Activated naive CD8-positive, alpha-beta T cell treated with anti-CD3 and anti-CD28 coated beads, Interleukin-2, amount 50 U/mL, for 24 hours (primary cell): ENCODE measurements around the gene GALNT2.

Source experiments
- ATAC-seq: fragments of 150-1000 bp; cut with Tn5 transposase; one replicate; pipeline ENCODE4 v1.10.0; 2021
- DNase-seq: peaks from one replicate; pipeline ENCODE4 v3.0.0; 2021
- H3K27ac Mint-ChIP-seq: one replicate; pipeline ENCODE4 v1.8.0; 2021; ENCODE audit warnings: mild to moderate bottlenecking, mixed read lengths
- H3K27me3 Mint-ChIP-seq: one replicate; pipeline ENCODE4 v1.8.0; 2021; ENCODE audit warnings: mixed read lengths
- H3K36me3 Mint-ChIP-seq: one replicate; pipeline ENCODE4 v1.8.0; 2021; ENCODE audit warnings: low read depth, mixed read lengths
- H3K4me1 Mint-ChIP-seq: one replicate; pipeline ENCODE4 v1.8.0; 2021; ENCODE audit warnings: mixed read lengths
- H3K4me3 Mint-ChIP-seq: one replicate; pipeline ENCODE4 v1.8.0; 2021; ENCODE audit warnings: mild to moderate bottlenecking, moderate library complexity, mixed read lengths
- H3K9me3 Mint-ChIP-seq: one replicate; pipeline ENCODE4 v1.8.0; 2021; ENCODE audit warnings: mixed read lengths

GALNT2 gene

GRCh38 chr1:230174471-230175162, 107.6 kb downstream of the GALNT2 start:
- Mint-ChIP-seq H3K27ac (peak overlapping the region; percentile 20), H3K4me1 (peaks cover 48% of the 10 kb centered on the region), H3K9me3 (no peaks in the 10 kb centered on the region), H3K36me3 (peaks cover 17% of the 10 kb centered on the region), H3K4me3 (no peak overlapping the region), H3K27me3 (no peaks in the 10 kb centered on the region)
- ATAC-seq (no peak), DNase-seq (no peak)

GRCh38 chr1:230175163-230175747, 108.2 kb downstream of the GALNT2 start:
- H3K36me3 Mint-ChIP-seq = peaks cover 22% of the 10 kb centered on the region
- DNase-seq (no peak), ATAC-seq (no peak)
- H3K27ac Mint-ChIP-seq = no peak overlapping the region
- no peak overlapping the region for H3K4me3 Mint-ChIP-seq
- no peaks in the 10 kb centered on the region for H3K9me3 Mint-ChIP-seq
- peaks cover 41% of the 10 kb centered on the region for H3K4me1 Mint-ChIP-seq
- H3K27me3 Mint-ChIP-seq = no peaks in the 10 kb centered on the region

DNA sequence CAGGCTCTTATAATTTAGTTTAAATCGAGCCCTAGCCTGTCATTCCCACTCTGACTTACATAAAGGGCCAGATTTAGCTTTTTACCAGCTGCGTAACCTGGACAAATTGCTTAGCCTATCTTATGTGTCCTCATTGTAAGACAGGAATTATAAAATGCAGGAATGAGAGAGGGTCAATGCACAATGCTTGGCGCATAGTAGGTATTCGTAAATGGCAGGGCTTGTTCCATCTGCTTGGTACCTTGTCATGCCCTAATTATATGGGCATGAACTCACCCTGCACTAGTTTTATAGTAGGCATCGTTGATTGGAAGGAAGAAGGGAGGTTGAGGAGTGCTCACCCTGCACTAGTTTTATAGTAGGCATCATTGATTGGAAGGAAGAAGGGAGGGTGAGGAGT, 108.8 kb downstream of the GALNT2 start:
- peaks cover 28% of the 10 kb centered on the region for H3K36me3 Mint-ChIP-seq
- H3K4me3 Mint-ChIP-seq = no peak overlapping the region
- ATAC-seq (no peak), DNase-seq (no peak)
- H3K4me1 Mint-ChIP-seq = peaks cover 37% of the 10 kb centered on the region
- H3K27ac Mint-ChIP-seq = no peak overlapping the region
- no peaks in the 10 kb centered on the region for H3K27me3 Mint-ChIP-seq
- no peaks in the 10 kb centered on the region for H3K9me3 Mint-ChIP-seq

GRCh38 chr1:230176326-230176725, 109.3 kb downstream of the GALNT2 start:
- Mint-ChIP-seq H3K27ac (no peak overlapping the region), H3K27me3 (no peaks in the 10 kb centered on the region), H3K4me1 (peaks cover 35% of the 10 kb centered on the region), H3K9me3 (no peaks in the 10 kb centered on the region), H3K36me3 (peaks cover 32% of the 10 kb centered on the region), H3K4me3 (no peak overlapping the region)
- ATAC-seq (no peak), DNase-seq (no peak)

- H3K27ac Mint-ChIP-seq = peak overlapping the region; percentile 28
- no peak overlapping the region for H3K4me3 Mint-ChIP-seq
- H3K9me3 Mint-ChIP-seq = no peaks in the 10 kb centered on the region
- peaks cover 32% of the 10 kb centered on the region for H3K36me3 Mint-ChIP-seq
- peaks cover 35% of the 10 kb centered on the region for H3K4me1 Mint-ChIP-seq
- no peak for DNase-seq
- ATAC-seq = peak; percentile 40
- H3K27me3 Mint-ChIP-seq = no peaks in the 10 kb centered on the region
These were observed 109.9 kb downstream of the GALNT2 start for GRCh38 chr1:230176871-230177411.

DNA sequence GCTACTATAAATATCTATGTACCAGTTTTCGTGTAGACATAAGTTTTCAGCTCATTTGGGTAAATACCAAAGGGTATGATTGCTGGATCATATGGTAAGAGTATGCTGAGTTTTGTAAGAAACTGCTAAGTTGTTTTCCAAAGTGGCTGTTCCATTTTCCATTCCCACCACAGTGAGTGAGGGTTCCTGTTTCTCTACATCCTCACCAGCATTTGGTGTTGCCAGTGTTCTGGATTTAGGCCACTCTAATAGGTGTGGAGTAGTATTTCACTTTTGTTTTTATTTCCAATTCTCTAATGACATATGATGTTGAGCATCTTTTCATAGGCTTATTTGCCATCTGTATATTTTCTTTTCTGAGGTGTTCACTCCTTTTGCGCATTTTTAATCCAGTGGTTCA, 112.2 kb downstream of the GALNT2 start:
- Mint-ChIP-seq H3K27ac (no peak overlapping the region), H3K36me3 (peaks cover 43% of the 10 kb centered on the region), H3K4me3 (no peak overlapping the region), H3K4me1 (peaks cover 29% of the 10 kb centered on the region), H3K27me3 (no peaks in the 10 kb centered on the region), H3K9me3 (peaks cover 4% of the 10 kb centered on the region)
- no peak for ATAC-seq
- no peak for DNase-seq

DNA sequence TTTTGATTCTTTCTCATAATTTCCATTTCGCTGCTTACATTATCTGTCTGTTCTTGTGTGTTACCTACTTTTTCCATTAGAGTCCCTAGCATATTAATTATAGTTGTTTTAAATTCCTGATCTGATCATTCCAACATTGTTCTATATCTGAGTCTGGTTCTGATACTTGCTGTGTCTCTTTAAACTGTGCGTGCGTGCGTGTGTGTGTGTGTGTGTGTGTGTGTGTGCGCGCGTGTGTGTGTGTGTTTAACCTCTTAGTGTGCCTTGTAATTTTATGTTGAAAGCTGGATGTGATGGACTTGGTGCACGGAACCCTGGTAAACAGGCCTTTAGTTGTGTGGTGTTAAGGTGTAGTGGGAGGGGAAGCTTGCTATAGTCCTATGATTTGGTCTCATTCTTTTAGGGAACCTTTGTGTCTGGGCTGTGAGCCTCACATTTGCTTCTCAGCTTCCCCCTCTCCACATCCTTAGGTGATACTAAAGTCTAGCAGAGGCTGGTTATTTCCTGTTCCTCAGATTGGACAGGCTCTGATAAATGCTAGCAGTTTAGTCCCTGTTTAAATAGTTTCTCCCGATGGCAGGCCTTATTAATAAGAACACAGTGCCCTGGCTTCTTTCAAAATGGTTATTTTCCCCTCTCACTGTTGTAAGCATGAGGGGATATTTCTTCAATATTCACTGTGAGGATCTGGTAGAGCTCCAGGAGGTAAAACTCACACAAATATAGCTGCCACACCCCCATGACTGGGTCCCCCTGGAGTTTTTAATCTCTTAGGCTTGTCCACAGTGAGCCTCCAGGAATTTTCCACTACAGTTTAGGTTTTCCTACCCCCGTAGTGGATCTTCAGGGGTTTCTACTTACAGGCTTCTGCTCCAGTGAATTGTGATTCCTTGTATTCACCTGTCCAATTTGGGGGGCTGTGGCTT, 118.3 kb downstream of the GALNT2 start:
- Mint-ChIP-seq H3K36me3 (peaks cover 53% of the 10 kb centered on the region), H3K27ac (peak overlapping the region; percentile 56), H3K9me3 (peaks cover 8% of the 10 kb centered on the region), H3K4me3 (no peak overlapping the region), H3K27me3 (no peaks in the 10 kb centered on the region), H3K4me1 (peaks cover 51% of the 10 kb centered on the region)
- ATAC-seq (peak; percentile 10), DNase-seq (no peak)

DNA sequence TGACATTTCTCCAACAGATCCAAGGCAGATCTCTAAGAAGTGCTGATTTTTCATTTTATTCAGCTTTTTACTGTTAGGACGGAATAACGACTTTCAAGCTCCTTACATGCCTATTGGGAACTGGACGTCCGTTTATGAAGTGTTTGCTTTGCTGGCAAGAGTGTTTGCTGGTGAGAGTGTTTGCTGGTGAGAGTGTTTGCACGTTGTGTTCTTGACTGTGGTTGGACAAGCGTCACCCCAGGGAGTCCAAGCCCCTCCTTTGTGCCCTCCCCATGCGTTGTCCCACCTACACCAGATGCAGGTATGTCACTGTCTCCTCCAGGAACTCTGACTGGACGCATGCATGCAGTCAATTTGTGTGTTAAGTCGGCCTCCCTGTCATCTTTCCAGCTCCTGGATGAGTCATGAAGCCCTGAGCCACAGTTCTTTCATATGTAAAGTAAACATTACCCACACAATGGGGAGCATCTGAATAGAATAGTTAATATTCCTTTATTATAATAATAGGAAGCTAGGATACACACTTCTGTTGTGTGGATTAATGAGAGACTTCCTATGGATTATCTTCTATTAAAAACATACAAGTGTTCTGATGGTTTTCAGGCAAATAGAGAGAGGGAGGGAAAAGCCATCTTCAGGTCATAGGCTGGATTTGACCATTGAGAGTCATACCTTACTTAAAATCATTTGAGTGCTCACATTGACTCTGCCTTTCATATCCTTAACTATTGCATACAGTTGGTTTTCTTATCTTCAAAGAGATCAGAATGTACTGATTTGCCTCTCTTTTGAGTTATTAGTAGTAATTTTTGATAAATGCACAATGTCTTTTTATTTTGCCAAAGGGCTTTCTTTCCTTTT, 119.2 kb downstream of the GALNT2 start:
- Mint-ChIP-seq H3K4me3 (peak overlapping the region; percentile 47), H3K4me1 (peaks cover 58% of the 10 kb centered on the region), H3K36me3 (peaks cover 47% of the 10 kb centered on the region), H3K9me3 (peaks cover 8% of the 10 kb centered on the region), H3K27ac (peak overlapping the region; percentile 50), H3K27me3 (no peaks in the 10 kb centered on the region)
- peak; percentile 18 for DNase-seq
- ATAC-seq = peak; percentile 88

DNA sequence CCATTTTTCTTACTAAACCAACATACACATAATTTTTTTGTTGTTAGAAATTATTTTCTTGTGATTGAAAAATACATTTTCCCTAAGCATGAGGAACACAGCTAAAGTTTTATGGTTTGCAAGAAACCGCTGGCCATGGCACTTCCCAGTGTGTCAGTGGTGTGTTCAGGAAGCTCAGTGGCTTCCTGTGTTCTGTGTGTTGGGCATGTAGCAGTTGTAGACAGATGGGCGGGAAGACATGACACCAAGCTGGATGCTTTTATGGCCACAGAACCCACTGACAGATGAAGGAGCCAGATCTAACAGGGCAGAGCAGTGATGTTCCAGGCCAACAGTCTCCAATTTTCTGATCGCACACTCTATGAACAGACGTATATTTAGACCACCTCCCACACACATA, 119.8 kb downstream of the GALNT2 start:
- ATAC-seq (no peak), DNase-seq (no peak)
- Mint-ChIP-seq H3K27me3 (no peaks in the 10 kb centered on the region), H3K36me3 (peaks cover 46% of the 10 kb centered on the region), H3K4me3 (no peak overlapping the region), H3K4me1 (peaks cover 61% of the 10 kb centered on the region), H3K27ac (peak overlapping the region; percentile 64), H3K9me3 (peaks cover 8% of the 10 kb centered on the region)

GRCh38 chr1:230187290-230187689, 120.3 kb downstream of the GALNT2 start:
- no peak overlapping the region for H3K4me3 Mint-ChIP-seq
- ATAC-seq = no peak
- peaks cover 61% of the 10 kb centered on the region for H3K4me1 Mint-ChIP-seq

DNA sequence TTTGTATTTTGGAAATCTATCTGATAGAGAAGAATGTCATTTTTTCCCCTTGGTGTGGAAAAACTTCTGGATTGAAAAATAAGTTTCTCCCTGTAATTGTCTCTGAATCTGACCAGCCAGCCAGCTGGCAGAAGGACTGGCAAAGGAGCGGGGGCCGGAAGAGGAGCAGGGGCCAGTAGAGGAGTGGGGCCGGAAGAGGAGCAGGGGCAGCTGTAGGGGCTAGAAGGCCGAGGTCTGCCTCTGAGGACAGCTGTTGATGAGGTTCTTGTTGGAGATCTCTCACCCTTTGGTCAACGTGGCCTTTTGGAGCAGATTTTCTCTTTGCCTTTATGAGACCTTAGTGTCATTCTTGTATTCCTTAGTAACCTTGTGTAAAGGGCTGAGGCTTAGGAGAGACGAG, 121.8 kb downstream of the GALNT2 start:
- ATAC-seq (no peak), DNase-seq (no peak)
- peaks cover 4% of the 10 kb centered on the region for H3K9me3 Mint-ChIP-seq
- no peak overlapping the region for H3K4me3 Mint-ChIP-seq
- H3K27ac Mint-ChIP-seq = no peak overlapping the region
- H3K36me3 Mint-ChIP-seq = peaks cover 38% of the 10 kb centered on the region
- H3K4me1 Mint-ChIP-seq = peaks cover 61% of the 10 kb centered on the region
- H3K27me3 Mint-ChIP-seq = no peaks in the 10 kb centered on the region

More at GRCh38 chr1:230187290-230187689, 120.3 kb downstream of the GALNT2 start:
- Mint-ChIP-seq H3K36me3 (peaks cover 44% of the 10 kb centered on the region), H3K27me3 (no peaks in the 10 kb centered on the region), H3K9me3 (peaks cover 8% of the 10 kb centered on the region), H3K27ac (peak overlapping the region; percentile 64)
- no peak for DNase-seq

GRCh38 chr1:230189341-230189740, 122.3 kb downstream of the GALNT2 start:
- Mint-ChIP-seq H3K27me3 (no peaks in the 10 kb centered on the region), H3K36me3 (peaks cover 34% of the 10 kb centered on the region), H3K9me3 (peaks cover 4% of the 10 kb centered on the region), H3K4me3 (no peak overlapping the region), H3K4me1 (peaks cover 57% of the 10 kb centered on the region), H3K27ac (no peak overlapping the region)
- DNase-seq (no peak), ATAC-seq (no peak)

GRCh38 chr1:230189824-230190223, 122.8 kb downstream of the GALNT2 start:
- no peak overlapping the region for H3K27ac Mint-ChIP-seq
- H3K4me3 Mint-ChIP-seq = no peak overlapping the region

More at GRCh38 chr1:230189824-230190223, 122.8 kb downstream of the GALNT2 start:
- no peak for ATAC-seq
- Mint-ChIP-seq H3K36me3 (peaks cover 29% of the 10 kb centered on the region), H3K9me3 (no peaks in the 10 kb centered on the region), H3K4me1 (peaks cover 55% of the 10 kb centered on the region), H3K27me3 (no peaks in the 10 kb centered on the region)
- no peak for DNase-seq
